ENCODE results near the gene MRPL21. TPM values are rescaled to one million over a fixed set of nuclear protein-coding genes. Genes with fewer than 3 reads are reported as not detected.
A peak's percentile ranks its signal among the peaks of the same experiment; 100 is the strongest.

The MRPL21 gene
- total RNA-seq, 1 experiment from 2014 or later: 126 TPM

DNA sequence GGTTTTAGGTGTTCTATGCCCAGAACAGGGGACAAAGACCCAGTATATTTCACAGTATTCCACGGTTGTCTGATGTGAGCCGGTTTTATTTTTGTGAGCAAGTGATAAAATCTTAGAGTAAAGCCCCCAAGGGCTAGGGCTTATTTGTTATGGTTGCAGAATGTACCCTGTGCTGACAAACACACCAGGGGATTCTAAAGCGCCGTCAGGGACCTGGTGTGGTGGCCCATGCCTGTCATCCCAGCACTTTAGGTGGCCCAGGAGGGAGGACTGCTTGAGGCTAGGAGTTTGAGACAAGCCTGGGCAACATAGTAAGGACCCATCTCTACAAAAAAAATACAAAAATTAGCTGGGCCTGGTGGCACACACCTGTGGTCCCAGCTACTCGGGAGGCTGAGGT is 22.8 kb downstream of the MRPL21 start:
- DNase-seq (ENCODE audit: low spot score): no peak
- no TSS peak for BruUV-seq (replicated peaks)
- CTCF ChIA-PET: no interaction called here
- POLR2A ChIA-PET (ENCODE audit: low non-redundant PET): interaction anchor here (0.6 kb wide), 1 partner anchor 96 kb away, joined by 4 read pairs; no protein-coding TSS in a partner anchor
- Histone ChIP-seq H3K4me1 (ENCODE audit: insufficient read depth, low read length, poor library complexity, severe bottlenecking) (no peaks in the 10 kb centered on the region), H3K27ac (ENCODE audit: low read depth, low read length, poor library complexity, severe bottlenecking) (no peak overlapping the region), H3K9me3 (ENCODE audit: low read depth, low read length, poor library complexity, severe bottlenecking) (no peaks in the 10 kb centered on the region), H3K4me3 (ENCODE audit: low read depth, low read length, poor library complexity, severe bottlenecking) (no peak overlapping the region), H3K36me3 (ENCODE audit: insufficient read depth, low read length, poor library complexity, severe bottlenecking) (no peaks in the 10 kb centered on the region), H3K27me3 (replicated peaks; ENCODE audit: insufficient read depth, low read depth, low read length, poor library complexity) (no peaks in the 10 kb centered on the region)
- TF ChIP-seq EZH2 (IDR thresholded peaks at IDR 0.05; ENCODE audit: borderline replicate concordance, low read depth, low read length, poor library complexity, severe bottlenecking): no peak
- intact Hi-C loops (cut with micrococcal nuclease; ENCODE audit: unreplicated experiment): no loop called here

DNA sequence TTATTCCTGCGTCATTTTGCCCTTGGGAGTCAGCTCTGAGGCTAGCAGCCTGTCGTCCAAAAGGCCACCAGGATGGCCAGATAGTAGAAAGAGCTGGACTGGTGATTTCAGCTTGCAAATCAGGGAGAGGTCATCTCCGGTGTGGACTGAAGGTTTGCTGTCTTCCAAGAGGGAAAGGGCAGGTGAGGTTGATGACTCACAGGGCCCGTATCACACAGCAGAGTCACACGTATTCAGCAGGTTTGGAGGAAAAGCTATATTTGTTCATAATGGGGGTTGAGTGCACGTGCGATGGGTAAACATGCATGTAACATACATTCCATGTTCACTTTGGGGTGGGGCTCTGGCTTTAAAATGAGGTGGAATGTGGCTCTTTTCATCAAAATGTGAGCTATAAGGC is 25.6 kb downstream of the MRPL21 start:
- Histone ChIP-seq H3K4me3 (ENCODE audit: low read depth, low read length, poor library complexity, severe bottlenecking) (no peak overlapping the region), H3K36me3 (ENCODE audit: insufficient read depth, low read length, poor library complexity, severe bottlenecking) (no peaks in the 10 kb centered on the region), H3K4me1 (ENCODE audit: insufficient read depth, low read length, poor library complexity, severe bottlenecking) (no peaks in the 10 kb centered on the region), H3K9me3 (ENCODE audit: low read depth, low read length, poor library complexity, severe bottlenecking) (no peaks in the 10 kb centered on the region), H3K27me3 (replicated peaks; ENCODE audit: insufficient read depth, low read depth, low read length, poor library complexity) (no peaks in the 10 kb centered on the region), H3K27ac (ENCODE audit: low read depth, low read length, poor library complexity, severe bottlenecking) (no peak overlapping the region)
- CTCF ChIA-PET: no interaction called here
- DNase-seq (ENCODE audit: low spot score): no peak
- BruUV-seq (replicated peaks): no TSS peak
- no peak for TF ChIP-seq EZH2 (IDR thresholded peaks at IDR 0.05; ENCODE audit: borderline replicate concordance, low read depth, low read length, poor library complexity, severe bottlenecking)
- TF ChIP-seq, protein P1, sequence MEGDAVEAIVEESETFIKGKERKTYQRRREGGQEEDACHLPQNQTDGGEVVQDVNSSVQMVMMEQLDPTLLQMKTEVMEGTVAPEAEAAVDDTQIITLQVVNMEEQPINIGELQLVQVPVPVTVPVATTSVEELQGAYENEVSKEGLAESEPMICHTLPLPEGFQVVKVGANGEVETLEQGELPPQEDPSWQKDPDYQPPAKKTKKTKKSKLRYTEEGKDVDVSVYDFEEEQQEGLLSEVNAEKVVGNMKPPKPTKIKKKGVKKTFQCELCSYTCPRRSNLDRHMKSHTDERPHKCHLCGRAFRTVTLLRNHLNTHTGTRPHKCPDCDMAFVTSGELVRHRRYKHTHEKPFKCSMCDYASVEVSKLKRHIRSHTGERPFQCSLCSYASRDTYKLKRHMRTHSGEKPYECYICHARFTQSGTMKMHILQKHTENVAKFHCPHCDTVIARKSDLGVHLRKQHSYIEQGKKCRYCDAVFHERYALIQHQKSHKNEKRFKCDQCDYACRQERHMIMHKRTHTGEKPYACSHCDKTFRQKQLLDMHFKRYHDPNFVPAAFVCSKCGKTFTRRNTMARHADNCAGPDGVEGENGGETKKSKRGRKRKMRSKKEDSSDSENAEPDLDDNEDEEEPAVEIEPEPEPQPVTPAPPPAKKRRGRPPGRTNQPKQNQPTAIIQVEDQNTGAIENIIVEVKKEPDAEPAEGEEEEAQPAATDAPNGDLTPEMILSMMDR (conservative IDR thresholded peaks at IDR 0.05; ENCODE audit: low read depth, low read length): no peak
- POLR2A ChIA-PET (ENCODE audit: low non-redundant PET): interaction anchor here (0.6 kb wide), 1 partner anchor 28 kb away, joined by 3 read pairs; no protein-coding TSS in a partner anchor
- intact Hi-C loops (cut with micrococcal nuclease; ENCODE audit: unreplicated experiment): no loop called here

DNA sequence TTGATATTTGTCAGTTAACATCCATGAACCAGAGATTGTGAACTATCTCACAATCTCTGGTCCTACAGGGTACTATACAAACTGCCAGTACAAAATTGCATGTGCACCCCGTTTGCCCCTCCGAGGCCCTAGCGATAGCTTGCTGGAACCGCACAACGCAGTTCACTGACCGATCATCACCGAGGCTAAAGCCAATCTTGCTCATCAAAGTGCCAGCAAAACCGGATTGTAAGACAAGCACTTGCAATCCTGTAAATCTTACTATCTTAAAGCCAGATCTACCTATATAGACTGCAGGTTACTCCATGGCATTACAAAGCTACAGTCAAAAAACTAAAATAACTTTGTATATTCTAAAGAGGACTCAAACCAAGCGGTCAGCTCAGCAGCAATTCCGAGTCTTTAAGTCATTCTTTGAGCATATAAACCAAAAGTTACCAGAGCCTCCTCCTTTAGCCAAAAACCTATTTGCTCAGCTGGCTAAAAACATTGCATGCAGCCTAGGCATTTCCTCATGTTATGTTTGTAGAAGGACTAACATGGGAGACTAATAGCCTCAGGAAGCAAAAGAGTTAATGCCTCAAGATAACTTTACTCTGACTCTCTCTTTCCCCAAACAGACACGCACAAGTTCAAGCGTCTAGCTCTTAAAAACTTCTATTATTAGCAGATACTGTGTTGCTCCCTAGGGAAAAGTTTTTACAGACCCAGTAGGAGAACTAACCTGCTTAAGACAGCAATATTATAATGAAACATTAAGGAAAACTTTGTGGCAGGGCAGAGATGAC is 31.2 kb downstream of the MRPL21 start:
- intact Hi-C loops (cut with micrococcal nuclease; ENCODE audit: unreplicated experiment): no loop called here
- DNase-seq (ENCODE audit: low spot score): peak; percentile 27
- Histone ChIP-seq H3K36me3 (ENCODE audit: insufficient read depth, low read length, poor library complexity, severe bottlenecking) (no peaks in the 10 kb centered on the region), H3K9me3 (ENCODE audit: low read depth, low read length, poor library complexity, severe bottlenecking) (no peaks in the 10 kb centered on the region), H3K27me3 (replicated peaks; ENCODE audit: insufficient read depth, low read depth, low read length, poor library complexity) (no peaks in the 10 kb centered on the region), H3K4me3 (ENCODE audit: low read depth, low read length, poor library complexity, severe bottlenecking) (no peak overlapping the region), H3K4me1 (ENCODE audit: insufficient read depth, low read length, poor library complexity, severe bottlenecking) (peaks cover 3% of the 10 kb centered on the region), H3K27ac (ENCODE audit: low read depth, low read length, poor library complexity, severe bottlenecking) (no peak overlapping the region)
- TF ChIP-seq, protein P1 (conservative IDR thresholded peaks at IDR 0.05; ENCODE audit: low read depth, low read length): no peak
- no peak for TF ChIP-seq EZH2 (IDR thresholded peaks at IDR 0.05; ENCODE audit: borderline replicate concordance, low read depth, low read length, poor library complexity, severe bottlenecking)
- BruUV-seq (replicated peaks): no TSS peak
- CTCF ChIA-PET: no interaction called here
- POLR2A ChIA-PET (ENCODE audit: low non-redundant PET): interaction anchor here (0.6 kb wide), 1 partner anchor 306 kb away, joined by 3 read pairs; no protein-coding TSS in a partner anchor

Data from A673 (cell line).